A549 treated with AZD9567 at 1 μM for 4 hours (cell line): Measurements from ENCODE around the gene SLC5A11. TPM values are rescaled to one million over a fixed set of nuclear protein-coding genes. Genes with fewer than 3 reads are reported as not detected.

Experiments used
- total RNA-seq: library from RNA; stranded (reverse); fragments of 200-300 nt; extraction: Qiagen RNA extraction; gene quantifications from 5 replicates; pipeline ENCODE4 v1.2.3, GENCODE V29; 2022; ENCODE audit not compliant: insufficient read depth

SLC5A11 gene
- total RNA-seq = 0.35 to 0.58 TPM (median 0.38 TPM) in 4 of 5 replicates, not detected in the other

DNA sequence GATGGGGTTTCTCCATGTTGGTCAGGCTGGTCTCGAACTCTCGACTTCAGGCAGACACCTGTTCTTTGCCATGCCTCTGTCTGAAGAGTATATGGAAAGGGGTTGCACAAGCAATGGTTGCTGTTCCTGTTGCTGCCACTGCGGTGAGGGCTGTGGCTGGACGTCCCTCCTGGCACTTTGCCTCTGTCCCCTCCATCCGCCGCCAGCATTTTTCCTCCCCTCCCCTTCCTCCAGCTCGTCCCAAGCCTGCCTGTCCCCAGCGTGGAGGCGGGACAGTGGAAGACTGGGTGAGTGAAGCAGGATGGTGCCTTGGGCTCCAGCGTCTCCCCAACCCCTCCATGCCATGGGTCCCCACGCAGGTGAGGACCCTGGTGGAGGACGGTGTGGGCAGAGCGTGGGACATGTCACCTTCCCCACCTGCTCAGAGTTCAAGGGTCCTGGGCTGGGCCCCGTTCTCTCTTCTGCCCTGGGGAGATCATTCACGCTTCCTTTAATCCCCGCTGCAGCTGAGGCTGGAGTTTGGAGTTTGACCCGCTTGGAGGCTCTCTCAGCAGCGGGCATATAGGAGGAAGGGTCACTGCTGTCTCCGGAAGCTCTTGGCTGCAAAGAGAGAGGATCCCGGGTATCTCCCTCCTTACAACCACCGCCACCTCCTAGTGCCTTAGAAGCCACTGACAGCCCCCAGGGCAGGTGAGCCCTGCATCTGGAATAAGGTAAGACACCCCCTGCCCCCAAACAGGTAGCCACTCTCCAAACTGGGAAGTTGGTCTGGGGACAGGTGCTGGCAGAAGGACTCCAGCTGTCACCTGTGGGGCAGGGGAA is at the start of gene SLC5A11:
Gene SLC5A11 (plus strand): TSS at position 238 of the 822 bp plus-strand sequence. CDS start 12,681 bp downstream, outside the sequence.

Other genes starting within 250 kb of the SLC5A11 start
- 26.7 to 31.4 TPM (median 28.0 TPM) in 5 replicates for gene TNRC6A, start 116.3 kb upstream of the SLC5A11 start, total RNA-seq
- gene ARHGAP17, start 169.4 kb downstream of the SLC5A11 start, total RNA-seq = 54.4 to 103 TPM (median 62.4 TPM) in 5 replicates